GM18867 (cell line): ENCODE results near the gene GOLPH3L.
"Not testable (repeated sequence)": the region's sequence is repeated elsewhere in the genome, so short reads cannot be mapped to it uniquely, and the experiment has no call there.

Experiments used
- ATAC-seq: cut with Tn5 transposase; IDR thresholded peaks from one replicate; pipeline ENCODE4 v1.9.1; 2021; ENCODE audit warnings: mild to moderate bottlenecking, moderate library complexity; ENCODE audit not compliant: unreplicated experiment

GOLPH3L gene

GRCh38 chr1:150661156-150661555 is 35.8 kb downstream of the GOLPH3L start:
- no peak for ATAC-seq

DNA sequence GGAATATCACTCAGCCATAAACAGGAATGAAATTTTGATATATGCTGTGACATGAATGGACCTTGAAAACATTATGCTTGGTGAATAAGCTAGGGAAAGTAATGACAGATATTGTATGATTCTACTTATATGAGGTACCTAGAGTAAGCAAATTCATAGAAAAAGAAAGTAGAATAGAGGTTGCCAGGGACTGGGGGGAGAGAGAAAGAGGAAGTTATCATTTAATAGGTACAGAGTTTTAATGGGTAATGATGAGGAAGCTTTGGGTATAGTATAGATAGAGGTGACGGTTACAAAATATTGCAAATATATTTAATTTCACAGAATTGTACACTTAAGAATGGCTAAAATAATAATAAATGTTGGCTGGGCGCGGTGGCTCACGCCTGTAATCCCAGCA is 36.4 kb downstream of the GOLPH3L start:
- ATAC-seq: no peak

GRCh38 chr1:150657064-150657463 is 39.9 kb downstream of the GOLPH3L start:
- ATAC-seq: not testable (repeated sequence)

GRCh38 chr1:150654635-150655034 is 42.3 kb downstream of the GOLPH3L start:
- ATAC-seq: not testable (repeated sequence)

GRCh38 chr1:150650193-150650592 is 46.8 kb downstream of the GOLPH3L start:
- no peak for ATAC-seq

DNA sequence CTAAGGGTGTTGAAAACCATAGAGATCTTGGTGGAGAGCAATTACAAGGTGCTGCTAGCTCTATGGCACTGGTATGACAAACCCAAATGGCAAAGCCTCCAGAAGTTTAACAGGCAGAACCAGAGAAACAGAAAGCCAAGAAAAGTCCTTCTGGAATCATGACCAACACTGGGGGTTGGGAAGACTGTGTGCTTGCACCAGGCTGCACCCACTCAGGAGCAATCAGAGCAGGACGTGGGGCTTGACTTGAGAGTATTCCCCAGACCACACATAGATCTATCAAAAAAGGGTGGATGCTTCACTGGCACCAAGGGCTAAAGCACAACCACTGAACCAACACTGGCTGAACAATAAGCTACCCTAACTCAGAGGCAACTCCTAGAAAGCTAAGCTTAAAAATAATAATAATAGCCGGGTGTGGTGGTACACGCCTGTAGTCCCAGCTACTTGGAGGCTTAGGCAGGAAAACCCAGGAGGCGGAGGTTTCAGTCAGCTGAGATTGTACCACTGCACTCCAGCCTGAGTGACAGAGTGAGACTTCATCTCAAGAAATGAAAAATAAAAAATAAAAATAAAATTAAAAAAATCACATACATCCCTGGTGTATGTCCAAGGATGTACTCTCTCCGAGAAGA is 47.4 kb downstream of the GOLPH3L start:
- no peak for ATAC-seq

- ATAC-seq: no peak
Measured at GRCh38 chr1:150642296-150642695, 54.7 kb downstream of the GOLPH3L start.

GRCh38 chr1:150641126-150641815 is 55.7 kb downstream of the GOLPH3L start:
- ATAC-seq: not testable (repeated sequence)

DNA sequence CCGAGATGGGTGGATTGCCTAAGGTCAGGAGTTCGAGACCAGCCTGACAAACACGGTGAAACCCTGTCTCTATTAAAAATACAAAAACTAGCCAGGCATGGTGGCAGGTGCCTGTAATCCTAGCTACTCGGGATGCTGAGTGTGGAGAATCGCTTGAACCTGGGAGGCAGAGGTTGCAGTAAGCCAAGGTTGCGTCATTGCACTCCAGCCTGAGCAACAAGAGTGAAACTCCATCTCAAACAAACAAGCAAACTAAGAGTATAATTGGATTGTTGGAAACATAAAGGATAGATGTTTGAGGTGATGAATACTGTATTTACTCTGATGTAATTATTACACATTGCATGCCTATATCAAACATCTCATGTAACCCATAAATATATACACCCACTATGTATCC is 58.5 kb downstream of the GOLPH3L start:
- ATAC-seq: not testable (repeated sequence)

DNA sequence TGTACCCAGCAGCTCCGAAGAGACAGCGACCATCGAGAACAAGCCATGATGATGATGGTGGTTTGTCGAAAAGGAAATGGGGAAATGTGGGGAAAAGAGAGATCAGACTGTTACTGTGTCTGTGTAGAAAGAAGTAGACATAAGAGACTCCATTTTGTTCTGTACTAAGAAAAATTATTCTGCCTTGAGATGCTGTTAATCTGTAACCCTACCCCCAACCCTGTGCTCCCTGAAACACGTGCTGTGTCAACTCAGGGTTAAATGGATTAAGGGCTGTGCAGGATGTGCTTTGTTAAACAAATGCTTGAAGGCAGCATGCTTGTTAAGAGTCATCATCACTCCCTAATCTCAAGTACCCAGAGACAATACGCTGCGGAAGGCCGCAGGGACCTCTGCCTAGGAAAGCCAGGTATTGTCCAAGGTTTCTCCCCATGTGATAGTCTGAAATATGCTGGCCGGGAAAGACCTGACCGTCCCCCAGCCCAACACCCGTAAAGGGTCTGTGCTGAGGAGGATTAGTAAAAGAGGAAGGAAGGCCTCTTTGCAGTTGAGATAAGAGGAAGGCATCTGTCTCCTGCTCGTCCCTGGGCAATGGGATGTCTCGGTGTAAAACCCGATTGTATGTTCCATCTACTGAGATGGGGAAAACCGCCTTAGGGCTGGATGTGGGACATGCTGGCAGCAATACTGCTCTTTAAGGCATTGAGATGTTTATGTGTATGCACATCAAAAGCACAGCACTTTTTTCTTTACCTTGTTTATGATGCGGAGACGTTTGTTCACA is 61.9 kb downstream of the GOLPH3L start:
- not testable (repeated sequence) for ATAC-seq

GRCh38 chr1:150629115-150629928 is 67.6 kb downstream of the GOLPH3L start, which contains the start of gene ENSA:
Gene ENSA, minus strand, starts transcription at chr1:150629612. Its CDS starts 142 bp downstream, at chr1:150629470.
- ATAC-seq: peak; percentile 89

DNA sequence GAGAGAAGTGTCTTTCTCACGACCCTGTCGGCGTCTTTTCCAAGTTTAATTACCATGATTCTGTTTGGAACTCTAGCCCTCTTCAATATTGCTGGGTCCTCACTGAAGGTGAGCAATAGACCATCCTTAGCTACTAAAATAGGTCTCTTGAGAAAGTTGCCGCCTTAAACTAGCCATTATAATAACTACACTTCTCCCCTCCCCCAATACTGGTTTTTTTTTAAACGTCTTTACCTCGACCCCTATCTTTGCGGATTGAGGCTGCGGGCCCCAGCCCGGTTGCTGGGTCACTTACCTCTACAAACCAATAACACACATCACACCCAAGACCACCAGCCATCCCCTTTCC is 68.2 kb downstream of the GOLPH3L start:
- ATAC-seq: no peak

DNA sequence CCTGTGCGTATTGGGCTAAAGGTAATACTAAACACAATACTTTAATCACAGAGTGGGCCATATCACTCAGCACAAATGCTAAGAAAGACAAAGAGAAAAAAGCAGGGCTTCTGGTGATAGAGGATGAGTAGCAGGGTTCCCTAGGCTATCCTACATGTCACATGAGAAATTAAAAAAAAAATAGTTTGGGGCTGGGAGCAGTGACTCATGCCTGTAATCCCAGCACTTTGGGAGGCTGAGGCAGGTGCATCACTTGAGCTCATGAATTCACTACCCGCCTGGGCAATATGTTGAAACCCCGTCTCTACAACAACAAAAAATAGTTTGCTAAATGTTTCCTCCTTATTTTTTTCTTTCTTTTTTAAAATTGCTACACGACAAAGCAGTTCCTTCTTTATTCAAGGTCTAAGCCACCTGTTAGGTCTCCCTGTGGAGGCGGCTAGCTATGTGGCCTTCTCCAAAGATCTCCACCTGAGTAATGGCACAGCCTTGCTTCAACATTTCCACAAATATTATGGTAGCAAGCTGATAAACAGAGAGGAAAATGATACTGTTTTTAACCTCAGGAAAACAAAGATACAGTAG is 69.0 kb downstream of the GOLPH3L start:
- ATAC-seq: no peak

- no peak for ATAC-seq
Measured at GRCh38 chr1:150626150-150626549, 70.8 kb downstream of the GOLPH3L start.

GRCh38 chr1:150624546-150624945 is 72.4 kb downstream of the GOLPH3L start:
- not testable (repeated sequence) for ATAC-seq

GRCh38 chr1:150624134-150624533 is 72.8 kb downstream of the GOLPH3L start:
- ATAC-seq: not testable (repeated sequence)

GRCh38 chr1:150622303-150622975 is 74.5 kb downstream of the GOLPH3L start:
- no peak for ATAC-seq

- no peak for ATAC-seq
Measured at GRCh38 chr1:150621497-150622302, 75.3 kb downstream of the GOLPH3L start.

DNA sequence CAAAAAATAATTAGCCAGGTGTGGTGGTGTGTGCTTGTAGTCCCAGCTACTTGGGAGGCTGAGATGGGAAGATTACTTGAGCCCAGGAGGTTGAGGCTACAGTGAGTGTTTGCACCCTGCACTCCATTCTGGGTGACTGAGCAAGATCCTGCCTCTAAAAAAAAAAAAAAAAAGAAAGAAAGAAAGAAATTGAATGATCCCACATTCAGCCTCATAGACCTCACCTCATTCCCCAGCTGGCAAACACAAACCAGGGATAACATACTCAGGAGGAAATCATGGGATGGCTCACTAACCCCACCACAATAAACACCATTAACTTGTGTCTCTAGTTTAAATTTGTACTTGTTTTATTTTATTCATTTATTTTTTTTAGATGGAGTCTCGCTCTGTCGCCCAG is 76.0 kb downstream of the GOLPH3L start:
- no peak for ATAC-seq
